ENCODE measurements around the gene SLC25A15.

The SLC25A15 gene

DNA sequence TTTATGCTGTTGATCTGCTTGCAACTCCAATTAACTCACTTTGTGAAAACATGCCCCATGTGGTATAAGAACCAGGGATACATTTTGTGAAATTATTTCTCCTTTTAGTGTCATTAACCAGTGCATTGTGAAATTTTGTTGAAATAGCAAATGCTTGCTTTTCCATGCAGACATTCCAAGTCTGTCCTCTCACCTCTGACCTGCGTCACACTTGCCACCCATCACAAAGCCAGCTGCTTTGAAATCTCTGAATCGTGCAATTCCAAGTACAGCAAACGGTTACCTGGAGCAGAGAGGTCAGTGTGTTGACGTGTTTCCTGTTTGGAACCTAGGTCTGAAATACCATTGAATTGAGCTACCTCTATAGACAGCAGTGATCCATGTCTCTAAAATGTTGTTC lies 4.9 kb upstream of the SLC25A15 start:
- H3K27ac ChIP-seq, result no peak overlapping the region
- TF ChIP-seq, protein P1, sequence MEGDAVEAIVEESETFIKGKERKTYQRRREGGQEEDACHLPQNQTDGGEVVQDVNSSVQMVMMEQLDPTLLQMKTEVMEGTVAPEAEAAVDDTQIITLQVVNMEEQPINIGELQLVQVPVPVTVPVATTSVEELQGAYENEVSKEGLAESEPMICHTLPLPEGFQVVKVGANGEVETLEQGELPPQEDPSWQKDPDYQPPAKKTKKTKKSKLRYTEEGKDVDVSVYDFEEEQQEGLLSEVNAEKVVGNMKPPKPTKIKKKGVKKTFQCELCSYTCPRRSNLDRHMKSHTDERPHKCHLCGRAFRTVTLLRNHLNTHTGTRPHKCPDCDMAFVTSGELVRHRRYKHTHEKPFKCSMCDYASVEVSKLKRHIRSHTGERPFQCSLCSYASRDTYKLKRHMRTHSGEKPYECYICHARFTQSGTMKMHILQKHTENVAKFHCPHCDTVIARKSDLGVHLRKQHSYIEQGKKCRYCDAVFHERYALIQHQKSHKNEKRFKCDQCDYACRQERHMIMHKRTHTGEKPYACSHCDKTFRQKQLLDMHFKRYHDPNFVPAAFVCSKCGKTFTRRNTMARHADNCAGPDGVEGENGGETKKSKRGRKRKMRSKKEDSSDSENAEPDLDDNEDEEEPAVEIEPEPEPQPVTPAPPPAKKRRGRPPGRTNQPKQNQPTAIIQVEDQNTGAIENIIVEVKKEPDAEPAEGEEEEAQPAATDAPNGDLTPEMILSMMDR (conservative IDR thresholded peaks at IDR 0.05), result no peak

DNA sequence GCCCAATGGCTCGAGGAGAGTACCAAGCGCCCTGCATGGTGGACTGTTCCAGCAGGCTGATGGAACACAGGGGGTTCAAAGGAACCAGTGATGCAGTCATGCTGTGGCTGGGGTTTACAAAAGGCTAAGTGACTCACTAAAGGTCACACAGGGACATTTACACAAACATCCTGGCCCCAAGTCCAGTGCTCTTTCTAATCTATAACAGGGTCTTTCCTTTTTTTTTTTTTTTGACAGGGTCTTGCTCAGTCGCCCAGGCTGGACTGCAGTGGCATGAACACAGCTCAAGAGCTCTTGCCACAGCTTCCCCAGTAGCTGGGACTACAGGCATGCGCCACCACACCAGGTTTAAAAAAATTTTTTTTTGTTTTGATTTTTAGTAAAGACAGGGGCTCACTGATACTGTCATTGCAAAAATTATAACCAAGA lies 2.8 kb upstream of the SLC25A15 start:
- H3K27ac ChIP-seq, result no peak overlapping the region
- TF ChIP-seq, protein P1 (conservative IDR thresholded peaks at IDR 0.05), result no peak

- TF ChIP-seq, protein P1 (conservative IDR thresholded peaks at IDR 0.05), result no peak
- no peak overlapping the region for H3K27ac ChIP-seq
Observed at GRCh38 chr13:40787062-40787461, 2.3 kb upstream of the SLC25A15 start.

- peak overlapping the region; percentile 92 for H3K27ac ChIP-seq
Observed at GRCh38 chr13:40788540-40789274, 704 bp upstream of the SLC25A15 start.

DNA sequence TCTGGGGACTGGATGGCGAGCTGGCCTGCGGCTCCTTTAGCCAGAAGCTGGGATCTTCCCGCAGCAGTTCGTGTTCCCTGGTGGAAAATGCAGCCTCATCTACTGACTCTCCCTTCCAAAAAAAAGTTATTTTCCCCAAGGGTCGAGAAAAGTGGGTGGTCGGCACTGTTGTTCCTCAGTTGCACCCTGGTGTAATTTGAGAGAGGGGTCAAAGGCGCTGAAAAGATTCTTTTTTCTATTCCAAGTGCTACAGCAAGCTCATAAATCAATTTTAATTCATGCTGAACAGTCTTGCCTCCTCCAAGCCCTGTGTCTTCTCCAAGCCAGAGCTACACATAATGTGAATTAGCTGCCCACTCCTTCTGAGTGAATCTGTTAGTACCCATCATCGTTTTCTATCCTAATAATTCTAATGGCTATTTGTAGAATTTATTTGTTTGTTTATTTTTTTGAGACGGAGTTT lies 774 bp downstream of the SLC25A15 start:
- TF ChIP-seq, protein P1 (conservative IDR thresholded peaks at IDR 0.05), result no peak
- H3K27ac ChIP-seq, result peak overlapping the region; percentile 92

GRCh38 chr13:40792284-40793051 lies 3.1 kb downstream of the SLC25A15 start:
- H3K27ac ChIP-seq, result no peak overlapping the region
- TF ChIP-seq, protein P1 (conservative IDR thresholded peaks at IDR 0.05), result no peak

GRCh38 chr13:40793339-40793738 lies 3.9 kb downstream of the SLC25A15 start:
- no peak overlapping the region for H3K27ac ChIP-seq
- TF ChIP-seq, protein P1 (conservative IDR thresholded peaks at IDR 0.05), result no peak
